Tibial nerve (tissue), 4 donors: ENCODE measurements around the gene NASP. TPM values are rescaled to one million over a fixed set of nuclear protein-coding genes. Genes with fewer than 3 reads are reported as not detected.

ENCODE experiments used
- DNase-seq, 2 donors: peaks; one replicate each; pipeline ENCODE4 v3.0.0-alpha.2; 2019; ENCODE audit warnings: low spot score in 2 of 2
- H3K27ac ChIP-seq, 4 donors: fragments of 200-600 bp; sonication (generic) in 3 of 4; one replicate each; pipeline ENCODE4 v1.5.1; 2017 to 2019; ENCODE audit warnings: mild to moderate bottlenecking in 1 of 4
- H3K27me3 ChIP-seq, 2 donors: fragments of 200-600 bp; sonication (generic) in 1 of 2; one replicate each; pipeline versions ENCODE4 v1.5.1 to v1.6.0; 2017 to 2019
- H3K36me3 ChIP-seq, 3 donors: fragments of 200-600 bp; sonication (generic); one replicate each; pipeline ENCODE4 v1.5.1; 2018 to 2019
- H3K4me1 ChIP-seq, 4 donors: fragments of 200-600 bp; sonication (generic) in 3 of 4; one replicate each; pipeline ENCODE4 v1.5.1; 2017 to 2019
- H3K4me3 ChIP-seq, 4 donors: fragments of 200-600 bp; sonication (generic) in 3 of 4; one replicate each; pipeline ENCODE4 v1.5.1; 2017 to 2019; ENCODE audit warnings: mild to moderate bottlenecking in 1 of 4, moderate library complexity in 1 of 4
- H3K9me3 ChIP-seq, 4 donors: fragments of 200-600 bp; sonication (generic) in 3 of 4; one replicate each; pipeline ENCODE4 v1.5.1; 2017 to 2019
- CTCF ChIP-seq, 5 experiments: fragments of 200-600 bp in 3 of 5; fragments of 450-650 bp in 2 of 5; sonication (generic) in 3 of 5; IDR thresholded peaks; one replicate each; pipeline ENCODE4 v1.5.1; 2016 to 2019; ENCODE audit warnings: antibody characterized with exemption in 5 of 5, mild to moderate bottlenecking in 3 of 5, moderate library complexity in 2 of 5
- EP300 ChIP-seq, 2 donors: sonication (generic); formaldehyde crosslinking; IDR thresholded peaks; one replicate each; pipeline ENCODE4 v1.6.1; 2017; ENCODE audit warnings: antibody characterized with exemption in 2 of 2, mild to moderate bottlenecking in 1 of 2
- POLR2A ChIP-seq, 2 donors: fragments of 450-650 bp; IDR thresholded peaks; one replicate each; pipeline ENCODE4 v1.6.1; 2017; ENCODE audit warnings: antibody characterized with exemption in 2 of 2, mild to moderate bottlenecking in 2 of 2, moderate library complexity in 2 of 2
- WGBS, 2 donors: methylation state at CpG; one replicate each; pipeline ENCODE4 v1.1.5; 2018; 5-methylcytosine and 5-hydroxymethylcytosine counted together
- total RNA-seq, 4 donors: library from RNA; depleted of rRNA; stranded (reverse); fragments of >200 nt; gene quantifications; one replicate each; pipeline ENCODE4 v1.1.0, GENCODE V29; 2016

Gene NASP
- 100 to 1,000 TPM in 1 of 4 donors, 10 to 100 TPM in 3; 71.2 to 105 (median 80.6) TPM for total RNA-seq

- TF ChIP-seq CTCF (IDR thresholded peaks at IDR 0.05) (peak in 1 of 5 experiments; percentile 17), POLR2A (IDR thresholded peaks at IDR 0.05) (peak; percentile 54 to 77), EP300 (IDR thresholded peaks at IDR 0.05) (peak in 1 of 2 donors; percentile 96)
- Histone ChIP-seq H3K4me3 (peak within 1 kb of the TSS; percentile 81 to 82 (median 82)), H3K27ac (peak within 1 kb of the TSS; percentile 66 to 94 (median 92)), H3K27me3 (no peaks in the 10 kb centered on the region), H3K36me3 (no peaks in the 10 kb centered on the region), H3K4me1 (peaks cover 0 to 24% (median 13%) of the 10 kb centered on the region in 4 donors), H3K9me3 (no peaks in the 10 kb centered on the region)
- peak; percentile 79 to 93 for DNase-seq
- 0% methylated on average over 34 to 40 of the region's 41 CpGs for WGBS, 2 donors
Observed at GRCh38 chr1:45583666-45584350, at the start of gene NASP. Gene NASP, plus strand, starts transcription at chr1:45584041. Its CDS starts 106 bp downstream, at chr1:45584147.

GRCh38 chr1:45535988-45536766 lies 47.7 kb upstream of the NASP start:
- H3K9me3 ChIP-seq: no peaks in the 10 kb centered on the region
- H3K36me3 ChIP-seq: no peaks in the 10 kb centered on the region
- no peak overlapping the region for H3K4me3 ChIP-seq
- no peak overlapping the region for H3K27ac ChIP-seq
- H3K4me1 ChIP-seq: no peaks in the 10 kb centered on the region
- DNase-seq: no peak
- TF ChIP-seq POLR2A (IDR thresholded peaks at IDR 0.05) (no peak), EP300 (IDR thresholded peaks at IDR 0.05) (no peak), CTCF (IDR thresholded peaks at IDR 0.05) (no peak)
- H3K27me3 ChIP-seq: no peaks in the 10 kb centered on the region
- 63 to 65% methylated on average over 6 of the region's 6 CpGs for WGBS, 2 donors

GRCh38 chr1:45536886-45537285 lies 47.0 kb upstream of the NASP start:
- Histone ChIP-seq H3K4me1 (no peaks in the 10 kb centered on the region), H3K36me3 (no peaks in the 10 kb centered on the region), H3K9me3 (no peaks in the 10 kb centered on the region), H3K27me3 (no peaks in the 10 kb centered on the region), H3K4me3 (no peak overlapping the region), H3K27ac (no peak overlapping the region)
- TF ChIP-seq POLR2A (IDR thresholded peaks at IDR 0.05): no peak
- no peak for TF ChIP-seq EP300 (IDR thresholded peaks at IDR 0.05)
- no peak for TF ChIP-seq CTCF (IDR thresholded peaks at IDR 0.05)
- no peak for DNase-seq
- 58 to 59% methylated on average over 4 of the region's 4 CpGs for WGBS, 2 donors

GRCh38 chr1:45541193-45541592 lies 42.6 kb upstream of the NASP start:
- no peak for TF ChIP-seq EP300 (IDR thresholded peaks at IDR 0.05)
- no peak for TF ChIP-seq CTCF (IDR thresholded peaks at IDR 0.05)
- no peak for TF ChIP-seq POLR2A (IDR thresholded peaks at IDR 0.05)
- no peak overlapping the region for H3K4me3 ChIP-seq
- WGBS, 2 donors: 83 to 100% methylated on average over 1 of the region's 1 CpG
- DNase-seq: no peak
- no peaks in the 10 kb centered on the region for H3K27me3 ChIP-seq
- no peak overlapping the region for H3K27ac ChIP-seq
- H3K4me1 ChIP-seq: peaks cover 0 to 7% (median 1%) of the 10 kb centered on the region in 4 donors
- no peaks in the 10 kb centered on the region for H3K9me3 ChIP-seq
- no peaks in the 10 kb centered on the region for H3K36me3 ChIP-seq

- DNase-seq: peak in 1 of 2 donors; percentile 44
- Histone ChIP-seq H3K27me3 (no peaks in the 10 kb centered on the region), H3K4me1 (peaks cover 0 to 7% (median 1%) of the 10 kb centered on the region in 4 donors), H3K9me3 (no peaks in the 10 kb centered on the region), H3K27ac (peak overlapping the region in 1 of 4 donors; percentile 30), H3K4me3 (no peak overlapping the region), H3K36me3 (no peaks in the 10 kb centered on the region)
- no peak for TF ChIP-seq CTCF (IDR thresholded peaks at IDR 0.05)
- peak in 1 of 2 donors; percentile 33 for TF ChIP-seq EP300 (IDR thresholded peaks at IDR 0.05)
- TF ChIP-seq POLR2A (IDR thresholded peaks at IDR 0.05): no peak
- 79 to 80% methylated on average over 3 to 4 of the region's 4 CpGs for WGBS, 2 donors
Observed at GRCh38 chr1:45542591-45542990, 41.2 kb upstream of the NASP start.
